HG03097 (cell line): ENCODE measurements around the gene CHP1.
"Not testable (repeated sequence)": the region's sequence is repeated elsewhere in the genome, so short reads cannot be mapped to it uniquely, and the experiment has no call there.

Experiments used
- ATAC-seq: cut with Tn5 transposase; IDR thresholded peaks from one replicate; pipeline ENCODE4 v1.9.1; 2021; ENCODE audit not compliant: unreplicated experiment, low FRiP score

The CHP1 gene

GRCh38 chr15:41254560-41254959 lies 23.5 kb downstream of the CHP1 start:
- no peak for ATAC-seq

- no peak for ATAC-seq
Measured at GRCh38 chr15:41256103-41256502, 25.0 kb downstream of the CHP1 start.

DNA sequence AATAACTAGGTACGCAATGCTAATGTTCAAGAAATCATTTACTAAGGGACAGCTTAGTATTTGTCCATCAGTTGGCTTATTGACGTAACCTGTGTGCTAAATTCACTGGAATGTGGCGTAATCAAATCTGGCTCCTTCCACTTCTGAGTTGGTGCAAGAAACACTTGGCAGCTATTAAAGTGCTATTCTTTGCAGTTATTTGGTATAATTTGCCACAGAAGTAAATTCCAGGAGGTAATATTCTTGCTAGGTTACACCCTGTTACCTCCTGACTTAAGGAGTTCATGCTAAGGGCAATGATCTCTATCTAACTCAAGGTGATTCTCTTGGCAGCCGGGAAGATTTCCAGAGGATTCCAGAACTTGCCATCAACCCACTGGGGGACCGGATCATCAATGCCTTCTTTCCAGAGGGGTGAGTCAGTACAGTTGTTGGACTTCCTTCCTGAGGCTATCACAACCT lies 25.5 kb downstream of the CHP1 start:
- ATAC-seq, result no peak

- no peak for ATAC-seq
Measured at GRCh38 chr15:41258750-41259471, 27.8 kb downstream of the CHP1 start.

DNA sequence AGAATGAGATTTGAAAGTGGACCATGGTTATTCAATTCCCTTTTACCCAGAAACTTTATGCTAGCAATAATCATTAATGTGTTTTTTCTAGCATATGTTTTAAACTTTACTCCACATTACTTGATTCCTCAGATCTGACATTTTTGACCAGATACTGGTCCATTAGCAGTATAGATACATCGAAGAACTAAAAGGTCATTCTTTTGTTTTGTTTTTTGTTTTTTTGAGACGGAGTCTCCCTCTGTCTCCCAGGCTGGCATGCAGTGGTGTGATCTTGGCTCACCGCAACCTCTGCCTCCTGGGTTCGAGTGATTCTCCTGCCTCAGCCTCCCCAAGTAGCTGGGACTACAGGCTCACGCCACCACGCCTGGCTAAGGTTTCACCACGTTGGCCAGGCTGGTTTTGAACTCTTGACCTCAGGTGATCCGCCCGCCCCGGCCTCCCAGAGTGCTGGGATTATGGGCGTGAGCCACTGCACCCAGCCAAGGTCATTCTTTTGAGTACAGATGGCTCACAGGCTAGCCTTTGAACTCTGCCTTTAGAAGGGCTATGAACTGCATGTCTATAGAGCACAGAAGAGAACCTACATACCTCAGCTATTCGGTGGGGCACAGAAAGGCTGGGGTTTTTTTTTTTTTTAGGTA lies 28.6 kb downstream of the CHP1 start:
- ATAC-seq, result no peak

DNA sequence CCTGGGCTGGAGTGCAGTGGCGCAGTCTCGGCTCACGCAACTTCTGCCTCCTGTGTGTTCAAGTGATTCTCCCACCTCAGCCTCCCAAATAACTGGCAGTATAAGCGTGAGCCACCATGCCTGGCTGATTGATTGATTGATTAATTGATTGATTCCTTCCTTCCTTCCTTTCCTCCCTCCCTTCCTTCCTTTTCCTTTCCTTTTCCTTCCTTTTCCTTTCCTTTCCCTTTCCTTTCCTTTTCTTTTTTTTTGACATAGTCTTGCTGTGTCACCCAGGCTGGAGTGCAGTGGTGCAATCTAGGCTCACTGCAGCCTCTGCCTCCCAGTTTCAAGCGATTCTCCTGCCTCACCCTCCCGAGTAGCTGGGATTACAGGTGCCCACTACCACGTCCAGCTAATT lies 29.9 kb downstream of the CHP1 start:
- not testable (repeated sequence) for ATAC-seq

DNA sequence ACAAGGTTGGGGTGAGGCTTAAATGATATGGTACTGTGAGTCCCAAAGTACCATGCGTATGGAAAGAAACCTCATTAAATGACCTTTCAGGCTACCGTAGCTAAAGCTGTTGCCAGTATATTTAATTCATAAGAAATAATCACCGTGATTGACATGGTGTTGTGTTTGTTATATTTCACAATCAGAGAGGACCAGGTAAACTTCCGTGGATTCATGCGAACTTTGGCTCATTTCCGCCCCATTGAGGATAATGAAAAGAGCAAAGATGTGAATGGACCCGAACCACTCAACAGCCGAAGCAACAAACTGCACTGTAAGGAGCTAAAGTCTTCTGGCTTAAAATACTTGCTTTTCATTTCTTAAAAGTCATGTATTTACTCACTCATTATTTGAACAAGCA lies 31.5 kb downstream of the CHP1 start:
- no peak for ATAC-seq

- no peak for ATAC-seq
Measured at GRCh38 chr15:41263891-41264351, 32.9 kb downstream of the CHP1 start.

- no peak for ATAC-seq
Measured at GRCh38 chr15:41269887-41270286, 38.8 kb downstream of the CHP1 start.

GRCh38 chr15:41276831-41277230 lies 45.8 kb downstream of the CHP1 start:
- no peak for ATAC-seq

DNA sequence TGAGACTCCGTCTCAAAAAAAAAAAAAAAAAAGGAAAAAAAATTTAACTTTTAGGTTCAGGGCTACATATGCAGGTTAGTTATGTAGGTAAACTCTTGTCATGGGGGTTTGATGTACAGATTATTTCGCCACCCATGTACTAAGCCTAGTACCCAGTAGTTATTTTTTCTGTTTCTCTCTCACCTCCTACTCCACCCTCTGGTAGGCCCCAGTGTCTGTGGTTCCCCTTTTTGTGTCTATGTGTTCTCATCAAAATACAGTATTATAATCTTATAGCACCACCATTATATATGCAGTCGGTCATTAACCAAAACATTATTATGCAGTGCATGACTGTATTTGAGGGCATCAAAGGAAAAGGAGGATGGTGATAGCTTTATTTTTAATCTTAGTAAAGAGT lies 47.3 kb downstream of the CHP1 start:
- no peak for ATAC-seq

- no peak for ATAC-seq
Measured at GRCh38 chr15:41279535-41280283, 48.6 kb downstream of the CHP1 start.

GRCh38 chr15:41281236-41281635 lies 50.2 kb downstream of the CHP1 start:
- no peak for ATAC-seq

DNA sequence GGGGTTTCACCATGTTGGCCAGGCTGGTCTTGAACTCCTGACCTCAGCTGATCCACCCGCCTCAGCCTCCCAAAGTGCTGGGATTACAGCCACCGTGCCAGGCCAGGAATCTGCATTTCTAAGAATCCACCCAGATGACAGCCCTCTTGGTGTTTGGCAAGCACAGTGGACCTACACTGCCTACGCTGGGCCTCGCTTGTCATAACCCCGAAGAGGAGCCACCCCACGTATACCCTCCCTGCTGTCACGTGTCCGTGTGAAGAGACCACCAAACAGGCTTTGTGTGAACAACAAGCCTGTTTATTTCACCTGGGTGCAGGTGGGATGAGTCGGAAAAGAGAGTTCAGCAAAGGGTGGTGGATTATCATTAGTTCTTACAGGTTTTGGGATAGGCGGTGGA lies 51.4 kb downstream of the CHP1 start:
- ATAC-seq, result not testable (repeated sequence)

DNA sequence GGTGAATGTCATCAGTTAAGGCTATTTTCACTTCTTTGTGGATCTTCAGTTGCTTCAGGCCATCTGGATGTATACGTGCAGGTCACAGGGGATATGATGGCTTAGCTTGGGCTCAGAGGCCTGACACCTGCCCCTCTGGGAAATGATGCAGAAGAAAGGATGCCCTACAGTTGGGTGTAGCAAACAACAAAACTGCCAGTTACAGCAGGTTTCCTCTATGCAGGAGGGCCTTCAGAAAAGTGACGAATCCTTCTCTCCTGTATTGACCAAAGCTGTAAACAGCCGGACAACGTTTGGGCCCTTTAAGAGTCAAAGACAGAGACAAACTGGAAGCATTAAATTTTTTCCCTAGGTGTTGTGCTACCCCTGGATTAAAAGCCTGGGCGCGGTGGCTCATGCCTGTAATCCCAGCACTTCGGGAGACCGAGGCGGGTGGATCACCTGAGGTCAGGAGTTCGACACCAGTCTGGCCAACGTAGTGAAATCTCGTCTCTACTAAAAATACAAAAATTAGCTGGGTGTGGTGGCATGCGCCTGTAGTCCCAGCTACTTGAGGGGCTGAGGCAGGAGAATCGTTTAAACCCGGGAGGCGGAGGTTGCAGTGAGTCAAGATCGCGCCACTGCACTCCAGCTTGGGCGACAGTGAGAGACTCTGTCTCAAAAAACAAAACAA lies 52.0 kb downstream of the CHP1 start:
- not testable (repeated sequence) for ATAC-seq

DNA sequence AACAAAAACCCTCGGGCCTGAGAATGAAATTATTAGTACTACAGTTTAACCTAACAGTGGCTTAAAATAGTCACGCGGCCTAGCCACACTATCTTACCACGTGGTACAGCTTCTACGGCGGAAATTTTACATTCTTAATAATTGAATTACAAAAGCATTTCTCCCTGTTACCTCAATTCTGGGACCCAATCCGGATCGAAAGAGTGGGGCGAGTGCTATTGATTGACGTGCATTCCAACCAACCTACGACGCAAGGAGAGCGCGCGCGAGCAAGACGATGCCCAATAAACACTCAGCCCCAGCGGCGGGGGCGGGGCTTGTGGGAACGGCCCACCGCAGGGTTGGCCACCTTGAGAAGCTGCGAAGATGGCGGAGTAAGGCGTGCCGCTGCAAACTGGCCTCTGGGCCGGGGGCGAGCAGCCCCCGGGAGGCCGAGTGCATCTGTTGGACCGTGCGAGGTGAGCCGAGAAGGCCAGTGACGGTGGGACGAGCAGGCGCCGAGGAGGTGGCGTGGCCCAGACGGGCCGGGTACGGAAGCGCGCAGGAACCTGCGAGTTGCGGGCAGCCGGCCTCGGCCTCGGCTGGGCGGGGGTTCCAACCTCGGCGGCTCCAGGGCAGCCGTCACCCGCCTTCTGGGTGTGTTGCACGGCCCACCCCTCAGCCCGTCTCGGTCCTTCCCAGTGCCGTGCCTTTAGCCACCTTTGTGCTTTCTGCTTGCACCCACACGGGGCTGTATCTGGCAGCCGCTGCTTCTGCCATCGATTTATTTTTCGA lies 52.8 kb downstream of the CHP1 start:
- ATAC-seq, result peak; percentile 92

DNA sequence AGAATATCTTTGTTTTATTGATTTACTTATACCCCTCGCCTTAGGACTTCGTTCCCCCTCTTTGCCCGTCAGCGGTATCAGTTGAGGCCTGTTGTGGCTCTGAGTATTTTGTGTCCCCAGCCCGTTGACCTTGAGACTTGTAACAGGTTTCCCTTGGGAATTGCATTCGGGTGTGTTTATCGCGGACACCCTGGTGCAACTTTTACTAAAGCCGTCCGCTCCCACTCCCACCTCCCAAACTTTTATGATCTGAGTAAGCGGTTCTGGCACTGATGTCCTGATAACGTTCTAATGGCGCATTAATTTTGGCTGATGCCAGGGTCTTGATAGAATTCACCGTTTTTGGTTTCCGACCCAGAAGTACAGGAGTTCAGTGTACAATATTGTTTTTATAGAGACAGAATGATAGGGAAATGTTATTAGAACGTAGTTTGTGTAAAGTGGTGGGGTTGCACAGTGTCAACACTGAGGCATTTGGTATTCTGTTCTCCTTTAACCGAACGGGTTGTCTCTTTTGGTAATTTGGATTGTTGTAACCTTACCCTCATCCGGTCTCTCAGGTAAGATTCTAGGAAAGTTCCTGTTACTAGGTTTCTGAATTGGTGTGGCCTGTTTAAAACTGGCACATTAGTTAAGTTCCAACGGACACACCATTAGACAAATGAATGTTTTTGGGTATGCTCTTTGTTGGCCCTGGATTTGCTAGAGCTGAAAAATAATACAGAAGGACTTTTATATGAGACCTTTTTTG lies 53.5 kb downstream of the CHP1 start:
- ATAC-seq, result no peak

GRCh38 chr15:41285285-41285684 lies 54.2 kb downstream of the CHP1 start:
- ATAC-seq, result no peak

DNA sequence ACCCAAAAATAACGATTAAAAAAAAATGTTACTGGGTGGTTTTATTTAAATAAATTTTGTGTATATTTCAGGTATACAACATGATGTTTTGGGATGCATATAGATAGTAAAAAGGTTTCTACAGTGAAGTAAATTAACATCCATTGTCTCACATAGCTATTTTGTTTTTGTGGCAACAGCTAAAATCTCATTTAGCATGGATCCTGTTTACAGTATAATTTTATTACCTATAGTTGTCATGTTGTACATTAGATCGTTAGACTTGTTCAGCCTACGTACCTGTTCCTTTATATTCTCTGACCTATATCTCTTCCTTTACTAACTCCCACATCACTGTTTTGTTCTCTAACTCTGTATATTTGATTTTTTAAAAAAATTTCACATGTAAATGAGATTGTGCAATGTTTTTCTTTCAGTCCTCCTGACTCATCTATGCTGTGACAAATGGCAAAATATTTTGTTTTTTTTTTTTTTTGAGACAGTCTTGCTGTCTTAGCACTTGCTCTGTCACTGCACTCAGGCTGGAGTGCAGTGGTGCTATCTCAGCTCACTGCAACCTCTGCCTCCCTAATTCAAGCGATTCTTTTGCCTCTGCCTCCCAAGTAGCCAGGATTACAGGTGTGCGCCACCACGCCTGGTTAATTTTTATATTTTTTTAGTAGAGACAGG lies 55.7 kb downstream of the CHP1 start:
- ATAC-seq, result no peak
